HepG2 (cell line): ENCODE data around the gene ASCL2. TPM values are rescaled to one million over a fixed set of nuclear protein-coding genes. Genes with fewer than 3 reads are reported as not detected.

Experiments
- ATAC-seq: fragments of 200-7000 bp; cut with Tn5 transposase; 3 replicates; pipeline ENCODE4 v1.9.1; 2020; ENCODE audit warnings: mild to moderate bottlenecking, moderate library complexity
- BruUV-seq: library from RNA; stranded (reverse); fragments of 400-500 nt; replicated peaks from 2 replicates; lab custom pipeline; 2021; lab: Mats Ljungman, UMichigan
- CTCF ChIA-PET: fragments of 300-600 bp; formaldehyde crosslinking; extraction: SDS; loops from one replicate; lab custom pipeline; 2021; ENCODE audit warnings: low total read pairs, inconsistent platforms, low intra/inter-chr PET ratio; lab: Yijun Ruan, JAX
- POLR2A ChIA-PET: fragments of 350-600 bp; sonication (Branson Sonifier 250); formaldehyde crosslinking; loops from one replicate; lab custom pipeline; 2020; ENCODE audit warnings: antibody characterized with exemption, inconsistent platforms; lab: Yijun Ruan, JAX
- DNase-seq: peaks from one replicate; pipeline ENCODE4 v3.0.0-alpha.2; 2015; ENCODE audit warnings: low spot score
- FAIRE-seq: peaks from 3 replicates; lab custom pipeline; 2011; peaks lifted over from hg19 to GRCh38; lab: Jason Lieb, UNC
- H2AFZ ChIP-seq: one replicate; pipeline ENCODE4 v1.6.1; 2011; ENCODE audit warnings: low read length, inconsistent platforms
- H3K27ac ChIP-seq: fragments of 300-600 bp; 3 replicates; pipeline ENCODE4 v1.8.0; 2011; ENCODE audit warnings: mixed run types, mild to moderate bottlenecking, mixed read lengths, low read length, inconsistent platforms; ENCODE audit not compliant: insufficient read depth; ENCODE audit errors: extremely low read length
- H3K27me3 ChIP-seq, 2 experiments: fragments of 200-600 bp in 1 of 2; 2 replicates in 1 of 2; 3 replicates in 1 of 2; pipeline versions ENCODE4 v1.6.0 to v1.8.0; 2011; ENCODE audit warnings: low read length in 2 of 2, mild to moderate bottlenecking in 2 of 2, moderate library complexity in 2 of 2, inconsistent platforms in 1 of 2; ENCODE audit not compliant: insufficient read depth in 2 of 2, control insufficient read depth in 1 of 2
- H3K36me3 ChIP-seq, 2 experiments: fragments of 200-600 bp in 1 of 2; replicated peaks in 1 of 2; 2 replicates in 1 of 2; 3 replicates in 1 of 2; pipeline versions ENCODE4 v1.5.1 to v1.8.0; 2011; ENCODE audit warnings: low read length in 2 of 2, inconsistent platforms in 1 of 2; ENCODE audit not compliant: insufficient read depth in 2 of 2, control insufficient read depth in 1 of 2
- H3K4me1 ChIP-seq: 2 replicates; pipeline ENCODE4 v1.5.1; 2012; ENCODE audit warnings: low read length, inconsistent platforms; ENCODE audit not compliant: insufficient read depth
- H3K4me2 ChIP-seq: 2 replicates; pipeline ENCODE4 v1.6.0; 2011; ENCODE audit warnings: low read depth, low read length, inconsistent platforms
- H3K4me3 ChIP-seq, 3 experiments: fragments of 200-600 bp in 1 of 3; sonication (generic), shearing (Covaris generic) in 1 of 3; replicated peaks in 1 of 3; 2 replicates each; pipeline ENCODE4 v1.5.1; 2011 to 2016; ENCODE audit warnings: low read length in 3 of 3, inconsistent platforms in 2 of 3, low read depth in 2 of 3, mild to moderate bottlenecking in 2 of 3, control low read depth in 1 of 3, mixed read lengths in 1 of 3; ENCODE audit not compliant: insufficient read depth in 1 of 3
- H3K79me2 ChIP-seq: one replicate; pipeline ENCODE4 v1.6.1; 2011; ENCODE audit warnings: low read length, inconsistent platforms; ENCODE audit not compliant: insufficient read depth
- H3K9ac ChIP-seq: 2 replicates; pipeline ENCODE4 v1.6.0; 2011; ENCODE audit warnings: mild to moderate bottlenecking, low read depth, low read length, inconsistent platforms; ENCODE audit not compliant: insufficient read depth
- H3K9me3 ChIP-seq: 2 replicates; pipeline ENCODE4 v1.5.1; 2012; ENCODE audit warnings: mild to moderate bottlenecking, low read length
- H4K20me1 ChIP-seq: 2 replicates; pipeline ENCODE4 v1.6.0; 2011; ENCODE audit warnings: inconsistent platforms, mild to moderate bottlenecking, low read length, moderate library complexity; ENCODE audit not compliant: insufficient read depth
- BRD4 ChIP-seq: sonication (generic); formaldehyde crosslinking; IDR thresholded peaks from 2 replicates; pipeline ENCODE4 v1.4.0; 2020; ENCODE audit warnings: missing genetic modification reagents
- ERF ChIP-seq: IDR thresholded peaks from 2 replicates; pipeline ENCODE4 v1.6.1; 2018; ENCODE audit warnings: missing biosample characterization, missing genetic modification reagents
- FOXO1 ChIP-seq: sonication (generic); formaldehyde crosslinking; IDR thresholded peaks from 2 replicates; pipeline ENCODE4 v1.4.0; 2020; ENCODE audit warnings: missing genetic modification reagents
- IKZF1 ChIP-seq: fragments of 450-650 bp; IDR thresholded peaks from 2 replicates; pipeline ENCODE4 v1.7.1; 2016
- MED13 ChIP-seq: sonication (generic); formaldehyde crosslinking; IDR thresholded peaks from 2 replicates; pipeline ENCODE4 v1.5.0; 2020; ENCODE audit warnings: missing genetic modification reagents
- RXRB ChIP-seq: IDR thresholded peaks from 2 replicates; pipeline ENCODE4 v1.6.1; 2016; ENCODE audit warnings: borderline replicate concordance, missing genetic modification reagents, missing compliant biosample characterization
- ZBTB1 ChIP-seq: sonication (generic); formaldehyde crosslinking; IDR thresholded peaks from 2 replicates; pipeline ENCODE4 v1.4.0; 2020; ENCODE audit warnings: missing genetic modification reagents, borderline replicate concordance
- ZNF232 ChIP-seq: sonication (generic); formaldehyde crosslinking; IDR thresholded peaks from 2 replicates; pipeline ENCODE4 v1.4.0; 2020; ENCODE audit warnings: missing genetic modification reagents, borderline replicate concordance
- WGBS: methylation state at CpG from one replicate; pipeline ENCODE4 v1.1.6; 2017; ENCODE audit warnings: low lambda C conversion rate; 5-methylcytosine and 5-hydroxymethylcytosine counted together
- in situ Hi-C: cut with HindIII; loops from 2 replicates; pipeline ENCODE4 v1.10.0; 2017; ENCODE audit warnings: low pct_unique_long_range_greater_than_20kb; ENCODE audit not compliant: extremely low pct_ligation_motif_present
- intact Hi-C: fragments of 100-400 bp; cut with micrococcal nuclease; formaldehyde crosslinking; loops from one replicate; pipeline ENCODE4 v1.10.0; 2022; ENCODE audit not compliant: unreplicated experiment
- polyA plus RNA-seq, 8 experiments: library from polyadenylated mRNA; depleted of rRNA in 3 of 8; stranded (reverse) in 7 of 8; unstranded in 1 of 8; fragments of >200 nt; fragmentation: Illumina TruSeq in 4 of 8; extraction: Trizol in 4 of 8; gene quantifications; 2 replicates each; pipeline versions ENCODE4 v1.2.1 to v1.2.3, GENCODE V29; 2011 to 2016; ENCODE audit warnings: low read depth in 4 of 8, missing spikeins in 1 of 8, mixed read lengths in 1 of 8; ENCODE audit not compliant: insufficient read depth in 1 of 8
- total RNA-seq, 5 experiments: library from RNA; depleted of rRNA; stranded (reverse); fragments of >200 nt; fragmentation: Illumina TruSeq; extraction: Trizol; gene quantifications; 2 replicates each; pipeline ENCODE4 v1.2.3, GENCODE V29; 2016; ENCODE audit warnings: low read depth in 1 of 5
- TF ChIP-seq, protein P1 (sequence below): sonication (generic); formaldehyde crosslinking; IDR thresholded peaks from 2 replicates; pipeline ENCODE4 v1.5.0; 2020; ENCODE audit warnings: mild to moderate bottlenecking, missing genetic modification reagents

The ASCL2 gene
- total and polyA plus RNA-seq, 2 of the 13 experiments (the other 11 are each of a cell fraction or from before 2014, with no cell fraction given), result 0.07 TPM; not detected in 1

DNA sequence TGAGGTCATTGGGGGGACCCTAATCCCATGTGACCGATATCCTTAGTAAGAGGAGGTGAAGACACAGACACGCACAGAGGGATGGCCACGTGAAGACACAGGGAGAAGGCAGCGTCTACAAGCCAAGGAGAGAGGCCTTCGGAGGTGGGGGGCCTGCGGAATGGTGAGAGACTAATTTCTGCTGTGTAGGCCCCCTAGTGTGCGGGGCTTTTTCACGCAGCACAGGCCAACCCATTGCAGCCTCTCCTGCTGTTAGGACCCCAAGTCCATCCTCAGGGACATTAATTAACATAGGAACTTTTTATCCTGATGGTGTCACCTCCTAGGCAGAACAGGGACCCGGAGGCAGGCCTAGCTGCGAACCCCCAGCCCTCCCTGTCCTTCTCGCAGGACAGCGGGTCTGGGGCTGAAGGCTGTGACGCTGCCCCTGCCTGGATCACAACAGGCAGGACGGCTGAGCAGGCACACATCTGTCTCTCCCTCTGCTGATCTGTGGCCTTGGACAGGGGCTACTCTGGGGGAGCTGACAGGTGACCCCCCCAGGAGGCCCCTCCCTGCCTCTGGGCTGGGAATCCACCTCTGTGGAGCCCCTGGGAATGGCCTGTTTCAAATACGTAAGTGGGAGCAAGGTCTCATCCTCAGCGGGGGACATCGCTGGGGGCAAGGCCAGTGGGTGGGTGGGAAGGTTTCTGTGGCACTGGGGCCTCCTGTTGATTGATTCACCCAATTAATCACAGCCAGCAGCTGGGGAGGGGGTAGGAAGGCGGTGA is 7.9 kb downstream of the ASCL2 start:
- no peak overlapping the region for H3K9ac ChIP-seq
- intact Hi-C loops (loop anchor here (10.0 kb wide), 1 partner anchor 48 kb away; no protein-coding TSS in a partner anchor), in situ Hi-C loops (no loop called here)
- FAIRE-seq, result no peak
- no peaks in the 10 kb centered on the region for H3K79me2 ChIP-seq
- H3K27me3 ChIP-seq, result peaks cover 7 to 68% of the 10 kb centered on the region in 2 experiments; a peak in 4 of 5 replicates
- no peaks in the 10 kb centered on the region for H3K4me1 ChIP-seq
- ATAC-seq, result no peak
- 62% methylated on average over 12 of the region's 18 CpGs for WGBS
- BruUV-seq, result no TSS peak
- no peak overlapping the region for H3K27ac ChIP-seq
- ChIA-PET POLR2A (no interaction called here), CTCF (no interaction called here)
- no peaks in the 10 kb centered on the region for H4K20me1 ChIP-seq
- H3K9me3 ChIP-seq, result no peaks in the 10 kb centered on the region
- H2AFZ ChIP-seq, result no peak overlapping the region
- H3K4me2 ChIP-seq, result no peak overlapping the region
- DNase-seq, result no peak
- TF ChIP-seq, protein P1, sequence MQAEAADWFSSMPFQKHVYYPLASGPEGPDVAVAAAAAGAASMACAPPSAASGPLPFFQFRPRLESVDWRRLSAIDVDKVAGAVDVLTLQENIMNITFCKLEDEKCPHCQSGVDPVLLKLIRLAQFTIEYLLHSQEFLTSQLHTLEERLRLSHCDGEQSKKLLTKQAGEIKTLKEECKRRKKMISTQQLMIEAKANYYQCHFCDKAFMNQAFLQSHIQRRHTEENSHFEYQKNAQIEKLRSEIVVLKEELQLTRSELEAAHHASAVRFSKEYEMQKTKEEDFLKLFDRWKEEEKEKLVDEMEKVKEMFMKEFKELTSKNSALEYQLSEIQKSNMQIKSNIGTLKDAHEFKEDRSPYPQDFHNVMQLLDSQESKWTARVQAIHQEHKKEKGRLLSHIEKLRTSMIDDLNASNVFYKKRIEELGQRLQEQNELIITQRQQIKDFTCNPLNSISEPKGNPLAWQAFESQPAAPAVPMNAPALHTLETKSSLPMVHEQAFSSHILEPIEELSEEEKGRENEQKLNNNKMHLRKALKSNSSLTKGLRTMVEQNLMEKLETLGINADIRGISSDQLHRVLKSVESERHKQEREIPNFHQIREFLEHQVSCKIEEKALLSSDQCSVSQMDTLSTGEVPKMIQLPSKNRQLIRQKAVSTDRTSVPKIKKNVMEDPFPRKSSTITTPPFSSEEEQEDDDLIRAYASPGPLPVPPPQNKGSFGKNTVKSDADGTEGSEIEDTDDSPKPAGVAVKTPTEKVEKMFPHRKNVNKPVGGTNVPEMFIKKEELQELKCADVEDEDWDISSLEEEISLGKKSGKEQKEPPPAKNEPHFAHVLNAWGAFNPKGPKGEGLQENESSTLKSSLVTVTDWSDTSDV (CRISPR knock-in tag), result no peak
- TF ChIP-seq BRD4 (CRISPR knock-in tag), result no peak
- TF ChIP-seq ERF (CRISPR knock-in tag), result no peak
- no peak for TF ChIP-seq ZBTB1 (CRISPR knock-in tag)
- no peak for TF ChIP-seq MED13
- TF ChIP-seq IKZF1, result no peak
- TF ChIP-seq RXRB (CRISPR knock-in tag), result no peak
- no peak for TF ChIP-seq ZNF232
- TF ChIP-seq FOXO1, result no peak
- no peaks in the 10 kb centered on the region for H3K36me3 ChIP-seq
- no peak overlapping the region for H3K4me3 ChIP-seq
